DMS53 treated with DMSO at 0.1 percent for 48 hours (cell line): ENCODE measurements around the gene CABCOCO1.

Experiments used
- DNase-seq: peaks from one replicate; lab custom pipeline; 2025; ENCODE audit not compliant: unreplicated experiment; lab: John Stamatoyannopoulos, UW

CABCOCO1 gene

DNA sequence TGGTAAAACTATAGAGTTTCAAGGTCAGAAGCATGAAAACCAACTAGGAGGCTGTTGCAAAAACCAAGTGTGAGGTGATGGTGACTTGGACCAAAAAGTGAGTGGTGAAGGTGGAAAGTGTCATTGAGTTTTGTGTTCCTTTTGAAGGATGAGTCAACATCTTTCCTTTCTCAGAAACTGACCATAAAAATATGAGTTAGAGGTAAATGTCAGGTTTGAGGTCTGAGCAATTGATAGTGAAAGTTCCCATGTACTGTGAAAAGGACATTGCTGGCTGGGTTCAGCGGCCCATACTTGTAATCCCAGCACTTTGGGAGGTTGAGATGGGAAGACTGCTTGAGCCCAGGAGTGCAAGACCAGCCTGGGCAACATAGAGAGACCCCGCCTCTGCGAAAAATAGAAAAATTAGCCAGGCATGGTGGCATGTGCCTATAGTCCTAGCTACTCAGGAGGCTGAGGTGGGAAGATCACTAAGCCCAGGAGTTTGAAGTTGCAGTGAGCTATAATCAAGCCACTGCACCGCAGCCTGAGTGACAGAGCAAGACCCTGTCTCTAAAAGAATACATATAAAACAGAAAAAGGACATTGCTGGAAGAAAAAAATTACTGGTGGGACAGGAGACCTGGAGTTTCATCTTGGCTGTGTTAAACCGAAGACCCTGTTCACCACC lies 149.5 kb downstream of the CABCOCO1 start:
- DNase-seq: no peak

DNA sequence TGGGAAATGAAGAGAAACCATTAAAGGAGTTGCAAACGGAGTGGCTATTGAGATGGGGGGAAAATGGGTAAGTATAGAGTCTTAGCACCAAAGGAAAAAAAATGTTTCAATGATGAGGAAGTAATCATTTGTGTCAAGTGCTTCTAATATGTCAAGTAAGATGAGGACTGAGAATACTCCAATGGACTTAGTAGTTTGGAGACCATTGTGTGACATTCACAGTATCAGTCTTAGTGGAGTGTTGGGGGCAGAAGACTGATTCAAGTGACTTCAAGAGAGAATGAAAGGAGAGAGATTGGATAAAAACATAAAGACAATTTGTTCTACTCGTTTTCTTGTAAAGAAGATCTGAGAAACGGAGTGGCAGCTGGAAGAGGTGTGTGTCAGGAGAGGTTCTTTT lies 150.2 kb downstream of the CABCOCO1 start:
- DNase-seq: no peak

DNA sequence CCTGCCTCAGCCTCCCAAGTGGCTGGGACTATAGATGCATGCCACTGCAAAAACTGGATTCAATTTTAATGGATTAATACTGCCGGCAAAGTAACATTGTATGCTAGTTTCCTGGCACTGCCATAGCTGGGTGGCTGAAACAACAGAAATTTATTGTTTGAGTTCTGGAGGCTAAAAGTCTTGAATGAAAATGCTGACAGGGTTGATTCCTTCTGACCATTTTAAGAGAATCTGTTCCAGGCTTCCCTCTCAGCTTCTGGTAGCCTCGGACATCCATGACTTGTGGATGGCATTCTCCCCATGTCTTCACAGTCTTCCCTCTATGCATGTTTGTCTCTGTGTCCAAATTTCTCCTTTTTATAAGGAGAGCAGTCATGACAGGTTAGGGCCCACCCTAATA lies 151.4 kb downstream of the CABCOCO1 start:
- no peak for DNase-seq

DNA sequence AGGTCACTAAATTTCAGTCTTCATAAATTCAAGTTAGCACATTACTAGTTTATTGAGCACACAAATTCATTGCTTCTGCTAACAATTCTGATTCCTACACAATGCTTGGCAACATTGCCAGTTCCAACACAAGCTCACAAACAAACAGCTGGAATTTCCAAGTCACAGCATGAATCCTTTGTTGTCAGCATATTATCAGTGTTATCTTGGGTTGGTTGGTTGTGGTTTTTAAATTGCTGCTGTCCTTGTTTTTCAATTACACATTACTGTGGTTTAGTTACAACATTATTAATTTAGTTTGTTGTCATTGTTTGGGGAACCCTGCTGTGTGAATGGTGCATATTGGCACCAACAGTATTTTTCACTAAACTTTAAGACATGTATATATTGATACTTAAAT lies 152.8 kb downstream of the CABCOCO1 start:
- DNase-seq: no peak
